Retinal pigment epithelial cell (primary cell): ENCODE measurements around the gene KLK5.
"Not testable (repeated sequence)": the region's sequence is repeated elsewhere in the genome, so short reads cannot be mapped to it uniquely, and the experiment has no call there.

ENCODE experiments used
- DNase-seq: peaks from one replicate; pipeline ENCODE4 v3.0.0-alpha.2; 2010; ENCODE audit warnings: low read depth
- H3K4me3 ChIP-seq: 2 replicates; pipeline ENCODE4 v1.5.1; 2011; ENCODE audit warnings: mild to moderate bottlenecking, low read length, control low read depth, moderate library complexity
- TF ChIP-seq, protein P1 (sequence below): conservative IDR thresholded peaks from 2 replicates; pipeline ENCODE4 v1.5.1; 2011; ENCODE audit warnings: low read depth, low read length, control low read depth, inconsistent platforms

The KLK5 gene

DNA sequence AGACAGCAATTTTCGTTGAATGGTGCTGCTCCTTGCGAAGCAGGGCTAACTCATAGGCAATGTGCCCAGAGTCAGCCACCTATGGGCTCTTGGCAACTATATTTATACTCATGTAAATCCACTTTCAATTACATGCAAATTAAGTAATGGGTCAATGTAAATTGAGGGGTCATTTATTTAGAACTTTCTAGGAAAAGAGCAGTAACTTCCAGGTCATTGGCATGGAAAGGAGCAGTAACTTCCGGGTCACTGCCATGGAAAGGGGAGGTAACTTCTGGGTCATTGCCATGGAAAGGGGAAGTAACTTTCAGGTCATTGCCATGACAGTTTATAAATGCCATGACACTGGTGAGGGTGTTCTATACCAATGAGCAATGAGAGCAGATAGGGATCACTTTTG lies 53.3 kb downstream of the KLK5 start:
- DNase-seq, result no peak
- H3K4me3 ChIP-seq, result no peak overlapping the region
- TF ChIP-seq, protein P1, sequence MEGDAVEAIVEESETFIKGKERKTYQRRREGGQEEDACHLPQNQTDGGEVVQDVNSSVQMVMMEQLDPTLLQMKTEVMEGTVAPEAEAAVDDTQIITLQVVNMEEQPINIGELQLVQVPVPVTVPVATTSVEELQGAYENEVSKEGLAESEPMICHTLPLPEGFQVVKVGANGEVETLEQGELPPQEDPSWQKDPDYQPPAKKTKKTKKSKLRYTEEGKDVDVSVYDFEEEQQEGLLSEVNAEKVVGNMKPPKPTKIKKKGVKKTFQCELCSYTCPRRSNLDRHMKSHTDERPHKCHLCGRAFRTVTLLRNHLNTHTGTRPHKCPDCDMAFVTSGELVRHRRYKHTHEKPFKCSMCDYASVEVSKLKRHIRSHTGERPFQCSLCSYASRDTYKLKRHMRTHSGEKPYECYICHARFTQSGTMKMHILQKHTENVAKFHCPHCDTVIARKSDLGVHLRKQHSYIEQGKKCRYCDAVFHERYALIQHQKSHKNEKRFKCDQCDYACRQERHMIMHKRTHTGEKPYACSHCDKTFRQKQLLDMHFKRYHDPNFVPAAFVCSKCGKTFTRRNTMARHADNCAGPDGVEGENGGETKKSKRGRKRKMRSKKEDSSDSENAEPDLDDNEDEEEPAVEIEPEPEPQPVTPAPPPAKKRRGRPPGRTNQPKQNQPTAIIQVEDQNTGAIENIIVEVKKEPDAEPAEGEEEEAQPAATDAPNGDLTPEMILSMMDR, result no peak

DNA sequence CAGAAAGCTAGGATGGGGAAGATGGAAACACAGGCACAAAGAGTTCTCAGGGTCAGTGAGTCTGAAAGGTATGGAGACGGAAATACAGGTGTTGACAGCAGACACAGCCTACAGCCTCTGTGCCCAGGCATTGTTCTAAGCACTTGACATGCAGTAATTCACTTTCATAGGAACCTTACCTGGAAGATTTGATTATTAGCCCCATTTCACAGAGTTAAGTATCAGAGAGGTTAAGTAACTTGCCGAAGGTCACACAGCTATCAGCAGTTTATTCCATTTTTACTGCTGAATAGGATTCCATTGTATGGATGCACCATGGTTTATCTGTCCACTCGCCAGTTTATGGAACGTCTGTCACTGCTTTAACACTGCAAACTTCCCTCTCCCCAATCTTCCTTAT lies 54.8 kb downstream of the KLK5 start:
- TF ChIP-seq, protein P1, result no peak
- H3K4me3 ChIP-seq, result no peak overlapping the region
- DNase-seq, result no peak

DNA sequence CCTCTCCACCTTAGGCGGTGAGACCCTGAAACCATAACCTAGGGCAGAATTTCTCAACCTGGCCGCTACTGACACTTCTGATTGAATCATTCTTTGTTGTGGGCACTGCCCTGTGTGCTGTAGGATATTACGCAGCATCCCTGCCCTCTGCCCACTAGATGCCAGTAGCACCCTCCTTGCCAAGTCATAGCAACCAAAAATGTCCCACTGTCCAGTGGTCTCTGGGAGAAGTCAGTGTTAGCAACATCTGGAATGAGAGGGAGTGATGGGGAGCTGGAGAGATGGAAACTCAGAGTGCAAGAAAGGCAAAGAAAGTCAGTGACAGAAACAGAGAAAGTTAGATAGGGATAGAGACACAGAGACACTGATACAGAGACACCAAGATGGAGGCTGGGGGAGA lies 55.2 kb downstream of the KLK5 start:
- DNase-seq, result no peak
- TF ChIP-seq, protein P1, result peak; percentile 6
- no peak overlapping the region for H3K4me3 ChIP-seq

DNA sequence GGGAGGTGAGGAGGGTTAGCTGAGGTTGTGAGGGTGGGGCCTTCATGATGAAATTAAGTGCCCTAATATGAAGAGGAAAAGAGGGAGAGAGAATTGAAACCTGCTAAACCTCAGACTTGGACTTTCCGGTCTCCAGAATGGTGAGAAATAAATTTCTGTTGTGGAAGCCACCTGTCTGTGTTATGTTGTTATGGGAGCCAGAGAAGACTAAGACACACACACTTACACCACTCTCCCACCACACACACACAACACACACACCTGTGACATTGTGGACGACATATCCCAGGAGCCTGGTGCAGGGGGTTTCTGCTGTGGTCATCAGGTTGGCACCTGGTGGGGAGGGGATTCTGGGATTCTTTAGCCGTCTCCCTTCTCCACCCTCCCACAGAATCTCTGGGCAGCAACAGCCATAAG lies 55.6 kb downstream of the KLK5 start:
- H3K4me3 ChIP-seq, result no peak overlapping the region
- no peak for DNase-seq
- TF ChIP-seq, protein P1, result no peak

DNA sequence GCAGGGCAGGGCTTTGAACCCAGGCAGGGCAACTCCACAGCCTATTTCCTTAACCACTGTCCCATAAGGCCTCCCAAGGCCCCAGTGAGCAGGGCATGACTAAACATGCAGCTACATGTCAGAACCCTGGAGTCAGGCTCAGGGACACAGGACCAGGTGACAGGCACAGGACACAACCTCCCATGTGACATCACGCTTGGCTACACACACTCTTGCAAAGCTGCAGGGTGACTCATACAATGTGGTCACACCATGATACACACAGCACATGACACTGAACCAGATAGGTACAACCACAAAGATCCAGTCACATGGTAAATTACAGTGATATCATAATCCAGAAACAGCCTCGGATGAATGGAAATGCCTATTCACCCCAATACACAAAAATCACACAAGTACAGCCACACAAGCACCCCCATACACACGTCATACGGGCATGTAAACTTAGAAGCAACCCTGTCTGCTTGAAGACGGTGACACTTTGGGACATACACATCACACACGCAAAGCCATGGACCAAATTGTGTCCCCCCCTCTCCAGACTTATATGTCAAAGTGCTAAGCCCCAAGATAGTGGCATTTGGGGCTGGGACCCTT lies 56.1 kb downstream of the KLK5 start:
- no peak overlapping the region for H3K4me3 ChIP-seq
- DNase-seq, result peak; percentile 87
- TF ChIP-seq, protein P1, result no peak

DNA sequence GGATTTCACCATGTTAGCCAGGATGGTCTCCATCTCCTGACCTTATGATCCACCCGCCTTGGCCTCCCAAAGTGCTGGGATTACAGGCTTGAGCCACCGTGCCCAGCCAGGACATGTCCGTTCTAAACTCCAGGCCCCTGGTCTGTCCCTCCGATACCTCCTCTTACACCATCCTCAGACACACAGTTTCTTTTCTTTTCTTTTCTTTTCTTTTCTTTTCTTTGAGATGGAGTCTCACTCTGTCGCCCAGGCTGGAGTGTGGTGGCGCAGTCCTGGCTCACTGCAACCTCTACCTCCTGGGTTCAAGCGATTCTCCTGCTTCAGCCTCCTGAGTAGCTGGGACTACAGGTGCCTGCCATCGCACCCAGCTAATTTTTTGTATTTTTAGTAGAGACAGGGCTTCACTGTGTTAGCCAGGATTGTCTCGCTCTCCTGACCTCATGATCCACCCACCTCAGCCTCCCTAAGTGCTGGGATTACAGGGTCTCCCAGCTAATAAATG lies 56.7 kb downstream of the KLK5 start:
- H3K4me3 ChIP-seq, DNase-seq: not testable (repeated sequence)

DNA sequence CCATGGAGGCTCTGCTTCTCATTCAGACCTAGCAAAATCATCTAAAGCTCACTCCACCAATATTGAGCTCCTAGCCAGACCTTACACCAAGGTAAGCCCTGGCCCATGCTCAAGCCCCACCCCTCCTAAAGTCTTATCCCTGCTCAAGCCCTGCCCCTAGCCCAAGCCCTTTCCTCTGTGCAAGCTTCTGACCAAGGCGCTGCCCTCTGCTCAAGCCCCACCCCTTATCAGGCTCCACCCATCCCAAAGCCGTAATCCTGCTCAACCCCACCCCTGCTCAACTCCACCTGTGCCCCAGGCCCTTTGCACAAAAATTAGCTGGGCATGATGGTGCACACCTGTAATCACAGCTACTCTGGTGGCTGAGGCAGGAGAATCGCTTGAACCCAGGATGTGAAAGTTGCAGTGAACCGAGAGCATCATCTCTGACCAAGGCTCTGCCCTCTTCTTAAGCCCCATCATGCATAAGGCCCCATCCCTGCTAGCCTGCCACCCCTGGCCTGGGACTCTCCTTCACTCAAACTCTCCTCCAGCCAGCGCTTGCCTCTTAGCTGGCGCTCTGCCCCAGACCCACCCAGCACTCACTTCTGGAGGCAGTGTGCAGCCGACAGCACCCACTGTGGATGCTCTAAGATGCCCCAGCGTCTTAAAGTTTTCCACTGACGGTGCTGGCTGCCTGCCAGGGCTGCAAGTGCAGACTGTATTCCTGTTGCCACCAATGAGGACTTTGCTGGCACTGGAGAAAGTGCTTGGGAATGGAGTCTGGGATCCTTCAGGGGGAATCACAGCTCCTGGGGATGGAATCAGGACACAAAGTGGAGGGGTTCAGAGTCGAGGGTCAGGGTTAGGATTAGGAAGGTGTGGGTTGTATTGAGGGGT lies 58.1 kb downstream of the KLK5 start:
- H3K4me3 ChIP-seq, result no peak overlapping the region
- DNase-seq, result no peak
- TF ChIP-seq, protein P1, result no peak
